NB4 (cell line): ENCODE results near the gene BCKDHB.

ENCODE experiments used
- CTCF ChIP-seq: IDR thresholded peaks from one replicate; pipeline ENCODE4 v1.5.1; 2012; ENCODE audit warnings: low read depth, low read length
- MAX ChIP-seq: IDR thresholded peaks from 2 replicates; pipeline ENCODE4 v1.6.1; 2011; ENCODE audit warnings: low read depth, low read length
- MYC ChIP-seq: IDR thresholded peaks from 2 replicates; pipeline ENCODE4 v1.6.1; 2011; ENCODE audit warnings: low read depth, low read length
- POLR2A ChIP-seq: IDR thresholded peaks from 2 replicates; pipeline ENCODE4 v1.6.1; 2011; ENCODE audit warnings: mild to moderate bottlenecking; ENCODE audit not compliant: insufficient read length; ENCODE audit errors: extremely low read depth

GRCh38 chr6:80186082-80186481 lies 79.6 kb downstream of the BCKDHB start:
- TF ChIP-seq CTCF (no peak), POLR2A (no peak), MYC (no peak), MAX (no peak)
